ENCODE data around the gene SLC25A39.
"Not testable (repeated sequence)": the region's sequence is repeated elsewhere in the genome, so short reads cannot be mapped to it uniquely, and the experiment has no call there.

The SLC25A39 gene

DNA sequence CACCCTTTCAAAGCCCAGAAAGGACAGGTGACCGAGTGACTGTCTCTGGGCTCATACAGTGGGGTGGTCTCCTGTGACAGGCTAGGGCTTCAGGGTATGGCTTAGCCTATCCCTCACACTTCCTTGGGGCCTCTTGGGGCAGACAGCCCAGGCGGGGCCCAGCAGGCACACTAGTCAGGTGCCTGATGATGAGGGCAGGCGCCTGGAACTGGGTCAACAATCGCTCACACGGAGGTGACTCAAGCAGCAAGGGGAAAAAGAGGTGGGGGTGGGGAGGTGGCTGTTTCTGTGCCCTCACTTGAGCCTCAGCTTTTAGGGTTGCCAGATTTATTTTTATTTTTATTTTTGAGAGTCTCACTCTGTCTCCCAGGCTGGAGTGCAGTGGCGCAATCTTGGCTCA lies 14.1 kb upstream of the SLC25A39 start:
- DNase-seq (ENCODE audit: low read depth), result no peak
- TF ChIP-seq, protein P1, sequence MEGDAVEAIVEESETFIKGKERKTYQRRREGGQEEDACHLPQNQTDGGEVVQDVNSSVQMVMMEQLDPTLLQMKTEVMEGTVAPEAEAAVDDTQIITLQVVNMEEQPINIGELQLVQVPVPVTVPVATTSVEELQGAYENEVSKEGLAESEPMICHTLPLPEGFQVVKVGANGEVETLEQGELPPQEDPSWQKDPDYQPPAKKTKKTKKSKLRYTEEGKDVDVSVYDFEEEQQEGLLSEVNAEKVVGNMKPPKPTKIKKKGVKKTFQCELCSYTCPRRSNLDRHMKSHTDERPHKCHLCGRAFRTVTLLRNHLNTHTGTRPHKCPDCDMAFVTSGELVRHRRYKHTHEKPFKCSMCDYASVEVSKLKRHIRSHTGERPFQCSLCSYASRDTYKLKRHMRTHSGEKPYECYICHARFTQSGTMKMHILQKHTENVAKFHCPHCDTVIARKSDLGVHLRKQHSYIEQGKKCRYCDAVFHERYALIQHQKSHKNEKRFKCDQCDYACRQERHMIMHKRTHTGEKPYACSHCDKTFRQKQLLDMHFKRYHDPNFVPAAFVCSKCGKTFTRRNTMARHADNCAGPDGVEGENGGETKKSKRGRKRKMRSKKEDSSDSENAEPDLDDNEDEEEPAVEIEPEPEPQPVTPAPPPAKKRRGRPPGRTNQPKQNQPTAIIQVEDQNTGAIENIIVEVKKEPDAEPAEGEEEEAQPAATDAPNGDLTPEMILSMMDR (IDR thresholded peaks at IDR 0.05; ENCODE audit: low read depth, low read length, missing control alignments), result no peak
- H3K4me3 ChIP-seq (ENCODE audit: low read depth, low read length), result no peak overlapping the region

DNA sequence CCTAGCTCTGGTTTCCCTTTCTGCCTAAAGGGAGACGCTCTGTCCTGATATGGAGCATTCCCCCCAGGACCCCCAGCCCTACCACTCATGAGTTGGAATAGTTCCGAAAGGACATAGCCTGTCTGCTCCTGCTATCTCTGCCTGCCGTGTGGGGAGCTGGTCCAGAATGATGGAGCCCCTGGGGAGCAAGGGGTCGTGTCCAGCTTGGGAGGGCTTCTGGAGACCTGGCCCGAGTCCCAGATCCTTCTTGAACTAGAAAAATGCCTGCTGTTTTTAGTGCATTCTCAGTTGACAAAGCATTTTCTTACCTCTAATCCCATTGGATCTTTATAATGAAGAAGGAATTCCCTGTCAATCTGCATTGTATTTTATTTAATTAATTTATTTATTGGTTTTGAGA lies 11.3 kb upstream of the SLC25A39 start:
- TF ChIP-seq, protein P1 (IDR thresholded peaks at IDR 0.05; ENCODE audit: low read depth, low read length, missing control alignments), result no peak

DNA sequence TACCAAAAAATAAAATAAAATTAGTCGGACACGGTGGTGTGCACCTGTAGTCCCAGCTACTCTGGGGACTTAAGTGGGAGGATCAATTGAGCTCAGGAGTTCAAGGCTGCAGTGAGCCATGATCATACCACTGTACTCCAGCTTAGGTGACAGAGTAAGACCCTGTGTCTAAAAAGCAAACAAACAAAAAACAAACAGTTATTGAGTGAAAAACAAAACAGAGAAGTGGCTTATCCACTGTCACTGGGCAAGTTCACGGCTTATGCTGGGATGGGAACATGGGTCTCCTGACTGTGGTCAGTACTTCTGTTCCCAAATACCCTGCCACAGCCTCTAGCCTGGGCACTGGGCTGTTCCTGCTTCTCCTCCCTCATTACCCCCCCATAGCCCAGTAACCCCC lies 10.9 kb upstream of the SLC25A39 start:
- TF ChIP-seq, protein P1 (IDR thresholded peaks at IDR 0.05; ENCODE audit: low read depth, low read length, missing control alignments), result no peak
- DNase-seq (ENCODE audit: low read depth), result no peak
- H3K4me3 ChIP-seq (ENCODE audit: low read depth, low read length), result no peak overlapping the region

More for the DNA sequence above, 11.3 kb upstream of the SLC25A39 start:
- no peak for DNase-seq (ENCODE audit: low read depth)
- no peak overlapping the region for H3K4me3 ChIP-seq (ENCODE audit: low read depth, low read length)

DNA sequence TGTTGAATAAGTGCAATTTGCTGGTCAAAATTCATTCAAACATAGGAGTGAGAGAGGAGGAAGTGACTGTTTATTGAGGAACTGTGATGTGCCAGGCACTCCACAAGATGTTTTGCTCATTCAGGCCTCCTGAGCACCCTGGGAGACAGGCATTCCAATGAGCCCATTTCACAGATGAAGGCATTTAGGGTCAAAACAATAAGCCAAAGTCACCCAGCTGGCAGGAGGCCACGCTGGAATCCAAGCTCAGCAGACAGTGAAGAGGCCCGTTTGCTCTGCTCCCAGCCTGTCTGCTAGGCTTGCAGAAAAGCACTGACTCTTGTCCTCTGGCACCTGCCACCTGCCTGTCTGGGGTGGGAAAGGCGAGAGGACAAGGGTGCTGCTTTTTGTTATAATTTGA lies 10.1 kb upstream of the SLC25A39 start:
- TF ChIP-seq, protein P1 (IDR thresholded peaks at IDR 0.05; ENCODE audit: low read depth, low read length, missing control alignments), result no peak
- DNase-seq (ENCODE audit: low read depth), result no peak
- no peak overlapping the region for H3K4me3 ChIP-seq (ENCODE audit: low read depth, low read length)

DNA sequence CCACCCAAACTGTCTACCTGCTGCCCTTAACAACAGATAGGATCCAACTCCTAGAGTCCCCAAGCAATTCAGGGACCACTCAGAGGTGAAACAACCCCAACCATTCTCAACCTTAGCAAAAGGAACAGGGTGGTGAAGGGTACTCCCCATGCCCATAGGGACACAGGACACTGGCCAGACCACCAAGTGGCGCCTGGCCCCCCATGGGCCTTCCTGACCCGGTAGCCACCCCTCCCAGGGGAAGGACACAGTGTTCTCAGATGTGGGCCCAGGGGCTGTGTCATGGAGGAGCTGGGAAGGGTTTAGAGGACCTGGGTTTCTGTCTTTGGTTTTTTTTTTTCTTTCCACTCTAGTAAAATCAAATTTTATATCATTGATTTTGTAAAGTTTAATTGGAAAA lies 9.7 kb upstream of the SLC25A39 start:
- DNase-seq (ENCODE audit: low read depth), result no peak
- TF ChIP-seq, protein P1 (IDR thresholded peaks at IDR 0.05; ENCODE audit: low read depth, low read length, missing control alignments), result no peak
- H3K4me3 ChIP-seq (ENCODE audit: low read depth, low read length), result no peak overlapping the region

DNA sequence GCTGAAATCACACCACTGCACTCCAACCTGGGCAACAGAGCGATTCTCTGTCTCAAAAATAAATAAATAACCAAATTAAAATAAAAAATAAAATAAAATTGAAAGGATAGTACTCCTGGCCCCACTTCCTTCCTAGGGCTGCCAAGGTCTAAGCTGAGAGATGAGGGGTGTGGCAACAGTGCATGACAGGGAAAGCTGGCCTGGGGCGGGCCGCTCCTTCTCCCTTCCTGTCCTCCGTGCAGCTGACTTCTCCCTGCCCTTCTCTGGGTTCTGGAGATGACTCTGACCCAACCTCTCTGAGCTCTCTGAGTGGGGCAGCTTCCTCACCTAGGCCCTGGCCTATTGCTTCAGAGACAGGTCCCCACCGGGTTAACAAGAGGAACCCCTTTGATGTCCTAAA lies 8.7 kb upstream of the SLC25A39 start:
- no peak overlapping the region for H3K4me3 ChIP-seq (ENCODE audit: low read depth, low read length)
- TF ChIP-seq, protein P1 (IDR thresholded peaks at IDR 0.05; ENCODE audit: low read depth, low read length, missing control alignments), result no peak
- no peak for DNase-seq (ENCODE audit: low read depth)

DNA sequence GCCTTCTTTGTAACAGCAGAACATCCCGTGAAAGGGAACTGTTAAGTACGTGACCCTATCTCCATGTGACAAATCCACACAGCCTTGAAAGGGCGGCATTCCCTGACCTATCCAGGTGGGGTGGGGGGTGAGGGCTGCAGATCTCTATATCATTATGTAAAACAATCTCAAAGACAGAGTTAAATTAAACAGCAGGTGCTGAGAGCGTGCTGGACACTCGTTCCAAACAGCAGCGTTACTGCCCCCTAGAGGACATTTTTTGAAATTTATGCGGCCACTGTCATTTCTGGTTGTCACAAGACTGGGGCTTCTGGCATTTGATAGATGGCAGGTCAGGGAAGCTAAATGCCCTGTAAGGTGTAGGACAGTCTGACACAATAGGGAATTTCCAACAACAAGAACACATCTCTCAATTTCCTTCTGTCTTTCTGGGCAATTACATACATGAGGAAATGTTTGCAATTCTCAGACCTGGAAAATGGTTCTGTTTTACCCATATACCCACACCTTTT lies 6.7 kb upstream of the SLC25A39 start:
- no peak for DNase-seq (ENCODE audit: low read depth)
- H3K4me3 ChIP-seq (ENCODE audit: low read depth, low read length), result no peak overlapping the region
- TF ChIP-seq, protein P1 (IDR thresholded peaks at IDR 0.05; ENCODE audit: low read depth, low read length, missing control alignments), result peak; percentile 77

DNA sequence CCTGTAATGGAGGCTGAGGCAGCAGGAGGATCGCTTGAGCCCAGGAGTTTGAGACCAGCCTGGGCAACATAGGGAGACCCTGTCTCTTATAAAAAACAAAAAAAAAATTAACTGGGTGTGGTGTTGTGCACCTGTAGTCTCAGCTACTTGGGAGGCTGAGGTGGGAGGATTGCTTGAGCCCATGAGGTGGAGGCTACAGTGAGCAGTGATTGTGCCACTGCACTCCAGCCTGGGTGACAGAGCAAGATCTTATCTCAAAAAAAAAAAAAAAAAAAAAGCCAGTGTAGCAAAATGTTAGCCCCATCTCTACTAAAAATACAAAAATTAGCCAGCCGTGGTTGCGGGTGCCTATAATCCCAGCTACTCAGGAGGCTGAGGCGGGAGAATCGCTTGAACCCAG lies 5.6 kb upstream of the SLC25A39 start:
- not testable (repeated sequence) for H3K4me3 ChIP-seq (ENCODE audit: low read depth, low read length); DNase-seq (ENCODE audit: low read depth)

DNA sequence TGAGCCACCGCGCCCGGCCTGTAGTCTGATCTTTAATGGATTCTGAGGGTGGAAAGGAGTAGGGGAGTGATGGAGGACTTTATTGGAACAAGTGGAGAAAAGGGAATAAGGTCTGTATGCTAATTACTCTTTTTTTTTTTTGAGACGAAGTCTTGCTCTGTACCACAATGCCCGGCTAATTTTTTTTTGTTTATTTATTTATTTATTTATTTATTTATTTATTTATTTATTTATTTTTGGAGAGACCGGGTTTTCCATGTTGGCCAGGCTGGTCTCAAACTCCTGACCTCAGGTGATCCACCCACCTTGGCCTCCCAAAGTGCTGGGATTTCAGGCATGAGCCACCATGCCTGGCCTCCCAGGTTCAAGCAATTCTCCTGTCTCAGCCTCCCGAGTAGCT lies 4.9 kb upstream of the SLC25A39 start:
- not testable (repeated sequence) for H3K4me3 ChIP-seq (ENCODE audit: low read depth, low read length); DNase-seq (ENCODE audit: low read depth)

Data from GM12864 (cell line).